ENCODE measurements around the gene DCLK2.
"Not testable (repeated sequence)": the region's sequence is repeated elsewhere in the genome, so short reads cannot be mapped to it uniquely, and the experiment has no call there.

The DCLK2 gene

DNA sequence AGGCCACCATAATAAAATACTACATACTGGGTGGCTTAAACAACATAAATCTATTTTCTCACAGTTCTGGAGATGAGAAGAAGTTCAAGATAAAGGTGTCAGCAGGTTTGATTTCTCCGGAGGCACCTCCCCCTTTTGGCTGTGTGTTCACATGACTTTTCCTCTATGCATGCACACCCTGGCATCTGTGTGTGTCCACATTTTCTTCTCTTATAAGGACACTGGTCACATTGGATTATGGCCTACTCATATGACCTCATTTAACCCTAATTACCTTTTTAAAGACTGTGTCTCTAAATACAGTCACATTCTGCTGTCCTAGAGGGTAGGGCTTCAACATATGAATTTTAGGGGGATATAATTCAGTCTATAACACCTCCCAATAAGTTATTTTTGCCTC lies 79.8 kb downstream of the DCLK2 start:
- no peak for DNase-seq

DNA sequence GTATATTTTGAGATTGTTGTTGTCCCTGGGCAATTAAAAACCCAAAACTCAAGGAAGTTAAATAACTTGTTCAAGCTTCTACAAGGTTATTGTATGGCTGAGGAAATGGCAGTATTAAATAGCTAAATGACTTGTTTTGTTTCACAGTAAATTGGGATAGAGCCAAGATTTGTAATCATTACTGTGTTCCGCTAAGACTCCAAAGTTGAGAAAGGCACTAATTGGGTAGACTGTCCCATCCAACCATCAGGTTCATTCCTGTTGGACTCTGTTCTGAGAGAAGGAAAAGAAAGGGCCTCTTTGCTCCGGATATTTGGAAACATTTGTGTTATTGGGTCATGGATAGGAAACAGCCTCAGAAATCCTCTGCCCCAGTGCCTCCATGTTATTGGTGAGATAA lies 82.2 kb downstream of the DCLK2 start:
- DNase-seq, result no peak

- no peak for DNase-seq
Observed at GRCh38 chr4:150161109-150161508, 82.9 kb downstream of the DCLK2 start.

- DNase-seq, result not testable (repeated sequence)
Observed at GRCh38 chr4:150162020-150162419, 83.8 kb downstream of the DCLK2 start.

- DNase-seq, result no peak
Observed at GRCh38 chr4:150164055-150164454, 85.8 kb downstream of the DCLK2 start.

DNA sequence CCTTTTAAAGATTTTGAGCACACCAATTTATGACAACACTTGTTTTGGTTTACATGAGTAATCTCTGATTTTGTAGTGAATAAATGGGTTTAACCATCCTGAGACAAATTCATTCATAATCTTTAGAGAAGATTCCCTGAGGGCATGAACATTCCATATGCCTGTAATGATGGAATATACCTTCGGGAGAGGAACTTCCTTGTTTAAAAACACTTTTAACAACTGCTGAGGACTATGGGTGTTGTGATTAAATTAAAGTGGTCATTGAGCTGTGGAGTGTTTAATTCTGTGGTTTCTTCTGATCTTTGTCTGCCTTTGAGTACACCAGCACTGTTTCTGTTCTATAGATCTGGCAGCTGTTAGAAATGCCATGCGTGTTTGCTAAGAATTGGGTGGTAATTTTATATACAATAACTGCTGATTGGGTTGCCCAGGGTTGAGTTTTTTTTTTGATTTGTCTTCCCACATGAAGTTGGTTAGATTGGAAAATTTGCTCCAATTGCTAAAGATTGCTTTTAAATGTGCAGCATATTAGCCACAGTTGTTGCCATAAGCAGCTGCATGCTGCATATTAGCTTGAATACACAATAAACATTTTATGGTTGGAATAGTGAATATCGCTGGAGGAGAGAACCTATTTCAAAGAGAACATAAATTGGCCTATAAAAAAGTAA lies 86.8 kb downstream of the DCLK2 start:
- no peak for DNase-seq

- DNase-seq, result no peak
Observed at GRCh38 chr4:150167054-150167453, 88.8 kb downstream of the DCLK2 start.

GRCh38 chr4:150173432-150173861 lies 95.2 kb downstream of the DCLK2 start:
- DNase-seq, result no peak

DNA sequence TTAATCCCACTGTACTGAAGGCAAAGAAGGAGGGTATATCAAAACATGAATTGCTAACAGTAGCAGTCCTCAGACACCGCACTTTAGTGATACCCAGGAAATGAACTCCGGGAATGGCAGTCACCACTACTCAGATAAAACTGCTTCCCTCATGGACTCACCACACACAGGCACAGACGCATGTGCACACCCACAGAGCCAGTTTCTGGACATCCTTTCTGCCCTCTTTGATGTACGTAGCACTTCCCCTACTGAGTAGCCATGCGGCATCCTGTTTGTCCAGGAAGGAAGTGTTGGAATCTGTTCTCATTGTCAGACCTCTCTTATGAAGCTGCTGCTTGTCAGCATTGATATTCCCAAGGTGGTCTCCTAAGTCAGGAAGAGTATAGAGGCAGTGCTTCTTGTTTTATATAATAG lies 95.7 kb downstream of the DCLK2 start:
- no peak for DNase-seq

DNA sequence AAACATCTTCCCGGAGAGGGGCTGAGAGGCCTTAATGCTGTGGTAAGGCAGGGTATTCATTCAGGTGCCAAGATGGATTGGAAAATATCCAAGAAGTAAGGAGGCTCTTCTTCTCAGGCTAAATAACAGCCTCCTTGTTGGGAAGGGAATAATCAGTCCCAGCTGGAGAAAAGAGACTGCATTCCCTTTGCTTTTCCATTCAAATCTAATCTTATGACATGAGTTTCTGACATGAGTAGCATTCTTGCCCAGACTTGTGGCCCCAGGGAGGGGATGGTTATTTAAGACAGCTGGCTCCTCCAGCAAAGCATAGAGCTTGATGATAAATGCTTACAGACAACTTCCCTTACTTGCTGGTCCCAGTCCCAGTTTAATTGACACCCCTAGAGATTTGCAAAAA lies 98.3 kb downstream of the DCLK2 start:
- DNase-seq, result no peak

- no peak for DNase-seq
Observed at GRCh38 chr4:150178161-150178560, 99.9 kb downstream of the DCLK2 start.

- DNase-seq, result peak; percentile 3
Observed at GRCh38 chr4:150181536-150181935, 103.3 kb downstream of the DCLK2 start.

GRCh38 chr4:150182794-150183193 lies 104.5 kb downstream of the DCLK2 start:
- no peak for DNase-seq

GRCh38 chr4:150185033-150185432 lies 106.8 kb downstream of the DCLK2 start:
- not testable (repeated sequence) for DNase-seq

DNA sequence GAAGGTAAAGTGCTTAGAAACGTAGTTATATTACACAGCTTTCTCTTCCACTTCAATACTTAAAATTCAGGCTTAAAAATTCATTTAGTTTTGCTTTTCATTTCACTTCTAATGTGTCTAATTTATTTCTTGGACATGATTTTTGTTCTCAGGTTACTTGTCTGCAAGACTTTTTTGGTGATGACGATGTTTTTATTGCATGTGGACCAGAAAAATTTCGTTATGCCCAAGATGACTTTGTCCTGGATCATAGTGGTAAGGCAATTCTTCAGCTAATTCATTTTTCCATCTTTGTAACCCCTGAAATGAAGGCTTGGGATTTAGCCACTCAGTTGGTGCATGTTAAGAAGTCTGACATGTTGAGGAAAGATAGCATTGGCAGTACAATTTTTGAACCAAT lies 114.7 kb downstream of the DCLK2 start:
- no peak for DNase-seq

DNA sequence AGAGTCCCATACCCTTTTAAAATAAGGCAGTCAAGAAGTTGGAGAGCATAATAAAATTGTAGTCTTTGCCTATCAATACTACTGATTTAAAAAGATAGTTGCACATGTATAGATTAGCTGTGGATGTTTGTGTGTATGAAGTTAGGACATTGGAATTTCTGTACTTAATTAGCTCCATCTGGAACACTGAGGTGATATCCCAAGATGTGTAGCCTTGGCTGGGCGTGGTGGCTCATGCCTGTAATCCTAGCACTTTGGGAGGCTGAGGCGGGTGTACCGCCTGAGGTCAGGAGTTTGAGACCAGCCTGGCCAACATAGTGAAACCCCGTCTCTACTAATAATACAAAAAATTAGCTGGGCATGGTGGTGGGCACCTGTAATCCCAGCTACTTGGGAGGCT lies 119.0 kb downstream of the DCLK2 start:
- not testable (repeated sequence) for DNase-seq

GRCh38 chr4:150199056-150199455 lies 120.8 kb downstream of the DCLK2 start:
- DNase-seq, result no peak

DNA sequence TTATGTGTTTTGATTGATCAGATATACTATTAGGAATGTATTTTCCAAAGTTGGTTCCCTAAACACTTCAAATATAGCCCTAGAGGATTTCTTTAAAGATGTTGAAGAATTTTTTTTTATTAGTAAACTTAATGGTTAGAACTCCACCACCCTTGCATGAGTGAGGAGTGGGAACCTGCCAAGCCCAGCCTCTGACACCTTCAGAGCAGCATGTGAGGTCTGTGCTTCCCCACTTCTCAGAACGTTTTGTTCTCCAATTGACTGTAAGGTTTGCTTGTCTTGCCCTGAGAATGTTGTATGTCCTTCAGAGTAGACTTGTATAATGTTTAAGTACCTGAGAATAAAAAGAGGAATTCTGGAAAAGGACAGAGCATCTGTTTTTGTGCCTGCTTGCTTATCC lies 126.8 kb downstream of the DCLK2 start:
- DNase-seq, result no peak

DNA sequence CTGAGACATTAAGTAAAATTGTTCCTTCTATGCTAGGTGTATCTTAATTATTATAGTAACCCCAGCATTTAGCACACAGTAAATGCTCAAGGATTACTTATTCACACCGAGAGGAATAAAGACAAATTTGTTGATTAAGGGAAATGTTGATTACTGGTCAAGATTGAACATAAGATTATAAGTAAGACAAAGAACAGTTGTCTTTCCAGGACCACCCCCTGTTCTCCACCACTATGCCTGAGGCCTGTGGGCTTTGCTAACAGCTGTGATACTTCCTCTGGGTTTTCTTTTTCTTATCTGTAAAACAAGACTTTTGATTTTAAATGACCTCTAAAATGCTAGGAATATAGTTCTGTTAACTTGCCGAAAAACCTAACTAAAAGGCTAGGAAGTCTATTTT lies 128.0 kb downstream of the DCLK2 start:
- DNase-seq, result no peak

DNA sequence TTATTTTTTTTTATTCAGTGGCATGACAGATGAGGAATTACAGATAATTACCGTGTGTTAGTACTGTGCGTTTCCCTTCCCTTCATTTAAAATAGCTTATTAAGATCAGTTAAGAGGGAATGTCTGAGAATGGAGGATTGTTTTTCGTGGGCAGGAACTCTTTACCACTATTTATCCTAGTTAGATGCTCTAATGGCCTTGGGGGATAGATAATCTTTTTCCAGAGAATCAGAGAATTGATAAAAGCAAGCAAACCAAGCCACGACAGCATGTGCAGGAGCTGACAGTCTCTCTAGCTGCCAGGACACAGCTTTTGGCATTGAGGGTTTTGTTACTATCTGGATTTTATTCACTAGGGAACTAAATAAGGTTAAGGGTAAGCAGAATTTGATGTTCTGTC lies 128.7 kb downstream of the DCLK2 start:
- no peak for DNase-seq

- DNase-seq, result no peak
Observed at GRCh38 chr4:150207871-150208270, 129.6 kb downstream of the DCLK2 start.

GRCh38 chr4:150209140-150209829 lies 131.0 kb downstream of the DCLK2 start:
- peak; percentile 50 for DNase-seq

DNA sequence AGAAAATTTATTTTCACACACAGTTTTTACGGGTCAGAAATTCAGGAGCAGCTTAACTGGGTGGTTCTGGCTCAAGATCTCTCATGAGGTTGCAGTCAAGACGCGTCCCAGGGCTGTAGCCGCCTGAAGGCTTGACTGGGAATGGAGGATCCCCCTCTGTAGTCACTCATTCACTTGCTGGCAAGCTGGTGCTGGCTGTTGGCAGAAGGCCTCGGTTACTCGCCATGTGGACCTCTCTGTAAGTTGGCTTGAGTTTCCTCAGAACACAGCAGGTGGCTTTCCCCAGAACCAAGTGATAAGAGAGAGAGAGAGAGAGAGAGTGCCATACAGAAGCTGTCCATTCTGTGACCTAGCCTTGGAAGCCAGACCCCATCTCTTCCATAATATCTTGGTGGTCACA lies 132.8 kb downstream of the DCLK2 start:
- DNase-seq, result no peak

DNA sequence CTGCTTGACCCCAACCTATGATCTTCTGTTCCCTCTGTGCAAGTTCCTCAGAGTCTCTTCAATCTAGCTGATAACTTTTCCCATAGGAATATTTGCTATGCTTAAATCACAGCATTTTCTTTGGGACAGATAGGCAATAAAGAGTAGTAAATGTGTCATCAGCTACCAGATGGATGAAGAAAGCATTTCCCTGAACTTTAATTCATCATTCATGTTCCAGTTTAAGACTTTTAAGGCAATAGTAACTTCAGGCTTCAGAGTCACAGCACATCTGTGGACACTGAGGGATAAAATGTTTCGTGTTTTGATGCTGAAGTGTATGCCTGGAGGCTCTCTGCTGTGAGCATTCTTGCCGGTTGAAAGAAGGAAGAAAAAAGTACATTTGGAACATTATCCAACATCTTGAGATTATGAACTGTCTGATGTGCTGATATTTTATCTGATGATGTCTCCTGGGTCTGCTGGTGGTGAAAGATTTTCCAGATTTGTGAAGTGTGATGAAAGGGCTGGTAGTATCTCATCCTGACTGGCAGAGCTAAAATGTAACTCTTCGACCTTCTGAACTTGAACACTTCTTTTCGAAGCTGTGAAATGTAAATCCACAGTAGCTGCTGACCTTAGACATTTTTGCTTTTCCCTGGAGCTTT lies 133.7 kb downstream of the DCLK2 start:
- no peak for DNase-seq
